IMR-90 (cell line): ENCODE data around the gene XRN1. TPM values are rescaled to one million over a fixed set of nuclear protein-coding genes. Genes with fewer than 3 reads are reported as not detected.

Source experiments
- ATAC-seq: fragments of 200-7000 bp; cut with Tn5 transposase; 2 replicates; pipeline ENCODE4 v1.9.1; 2020; ENCODE audit warnings: low read depth, mild to moderate bottlenecking, moderate library complexity
- BruUV-seq: library from RNA; stranded (reverse); fragments of 400-500 nt; replicated peaks from 2 replicates; lab custom pipeline; 2021; lab: Mats Ljungman, UMichigan
- CTCF ChIA-PET: fragments of 300-600 bp; formaldehyde crosslinking; extraction: SDS; loops from one replicate; lab custom pipeline; 2021; ENCODE audit warnings: antibody characterized with exemption; lab: Yijun Ruan, JAX
- POLR2A ChIA-PET: fragments of 300-600 bp; sonication (Branson Sonifier 250); formaldehyde crosslinking; loops from one replicate; lab custom pipeline; 2022; ENCODE audit warnings: antibody characterized with exemption; ENCODE audit not compliant: unreplicated experiment; lab: Charles Lee
- DNase-seq: peaks from one replicate; pipeline ENCODE4 v3.0.0; 2013
- H2AFZ ChIP-seq: replicated peaks from 2 replicates; pipeline ENCODE3; 2013; ENCODE audit warnings: low read length, mild to moderate bottlenecking; ENCODE audit not compliant: poor library complexity
- H2AK5ac ChIP-seq: 2 replicates; pipeline ENCODE4 v1.6.1; 2013; ENCODE audit warnings: low read depth, low read length, inconsistent platforms
- H2AK9ac ChIP-seq: replicated peaks from 2 replicates; pipeline ENCODE3; 2013; ENCODE audit warnings: mild to moderate bottlenecking, low read depth, low read length, moderate library complexity; ENCODE audit not compliant: poor library complexity
- H2BK120ac ChIP-seq: 2 replicates; pipeline ENCODE4 v1.6.1; 2013; ENCODE audit warnings: low read depth, low read length, inconsistent platforms
- H2BK15ac ChIP-seq: 3 replicates; pipeline ENCODE4 v1.6.1; 2013; ENCODE audit warnings: low read depth, low read length, inconsistent platforms
- H2BK20ac ChIP-seq: 2 replicates; pipeline ENCODE4 v1.6.1; 2013; ENCODE audit warnings: low read depth, mild to moderate bottlenecking, inconsistent platforms, low read length, moderate library complexity
- H2BK5ac ChIP-seq: 2 replicates; pipeline ENCODE4 v1.6.1; 2013; ENCODE audit warnings: mild to moderate bottlenecking, low read depth, low read length, inconsistent platforms; ENCODE audit not compliant: poor library complexity, severe bottlenecking
- H3K14ac ChIP-seq: replicated peaks from 2 replicates; pipeline ENCODE4 v1.6.1; 2013; ENCODE audit warnings: low read depth, low read length, inconsistent platforms
- H3K18ac ChIP-seq: 2 replicates; pipeline ENCODE4 v1.6.1; 2013; ENCODE audit warnings: low read depth, low read length, control low read depth
- H3K23ac ChIP-seq: 2 replicates; pipeline ENCODE4 v1.6.1; 2013; ENCODE audit warnings: low read depth, low read length, inconsistent platforms
- H3K27ac ChIP-seq: 2 replicates; pipeline ENCODE4 v1.5.1; 2013; ENCODE audit warnings: mild to moderate bottlenecking, control low read depth, low read length; ENCODE audit not compliant: insufficient read depth
- H3K27me3 ChIP-seq: 2 replicates; pipeline ENCODE4 v1.6.1; 2013; ENCODE audit warnings: low read length; ENCODE audit not compliant: control insufficient read depth, insufficient read depth
- H3K36me3 ChIP-seq: 2 replicates; pipeline ENCODE4 v1.6.1; 2013; ENCODE audit warnings: low read length, mixed read lengths; ENCODE audit not compliant: control insufficient read depth, insufficient read depth
- H3K4ac ChIP-seq: 2 replicates; pipeline ENCODE4 v1.6.1; 2013; ENCODE audit warnings: low read depth, low read length, inconsistent platforms
- H3K4me1 ChIP-seq: 2 replicates; pipeline ENCODE4 v1.6.1; 2013; ENCODE audit warnings: low read length, mixed read lengths; ENCODE audit not compliant: control insufficient read depth, insufficient read depth
- H3K4me2 ChIP-seq: 2 replicates; pipeline ENCODE4 v1.6.1; 2013; ENCODE audit warnings: low read depth, mild to moderate bottlenecking, control low read depth, low read length, moderate library complexity
- H3K4me3 ChIP-seq: 2 replicates; pipeline ENCODE4 v1.5.1; 2013; ENCODE audit warnings: low read depth, mild to moderate bottlenecking, control low read depth, low read length, moderate library complexity; ENCODE audit not compliant: insufficient read depth
- H3K56ac ChIP-seq: 2 replicates; pipeline ENCODE4 v1.6.1; 2013; ENCODE audit warnings: low read length, inconsistent platforms; ENCODE audit not compliant: insufficient read depth; ENCODE audit errors: extremely low read depth
- H3K79me1 ChIP-seq, 2 experiments: 2 replicates each; pipeline ENCODE4 v1.6.1; 2013; ENCODE audit warnings: low read length in 2 of 2, inconsistent platforms in 1 of 2, low read depth in 1 of 2
- H3K9ac ChIP-seq: 2 replicates; pipeline ENCODE4 v1.6.1; 2013; ENCODE audit warnings: low read depth, low read length, control low read depth
- H3K9me1 ChIP-seq: 2 replicates; pipeline ENCODE4 v1.6.1; 2013; ENCODE audit warnings: low read length, inconsistent platforms; ENCODE audit not compliant: insufficient read depth
- H3K9me3 ChIP-seq: 2 replicates; pipeline ENCODE4 v1.6.1; 2013; ENCODE audit warnings: low read length; ENCODE audit not compliant: control insufficient read depth, insufficient read depth
- H4K20me1 ChIP-seq: 2 replicates; pipeline ENCODE4 v1.6.1; 2013; ENCODE audit warnings: low read length, inconsistent platforms; ENCODE audit not compliant: insufficient read depth
- H4K5ac ChIP-seq: 2 replicates; pipeline ENCODE4 v1.6.1; 2013; ENCODE audit warnings: mild to moderate bottlenecking, low read depth, low read length, control low read depth
- H4K8ac ChIP-seq, 2 experiments: 2 replicates each; pipeline ENCODE4 v1.6.1; 2013; ENCODE audit warnings: low read depth in 2 of 2, low read length in 2 of 2, control low read depth in 1 of 2, inconsistent platforms in 1 of 2
- H4K91ac ChIP-seq: 2 replicates; pipeline ENCODE4 v1.6.1; 2013; ENCODE audit warnings: low read depth, low read length, inconsistent platforms; ENCODE audit not compliant: insufficient read depth
- MAZ ChIP-seq: IDR thresholded peaks from 2 replicates; pipeline ENCODE4 v1.6.1; 2012; ENCODE audit warnings: low read depth, mild to moderate bottlenecking, low read length, improper control_type of control experiment, moderate library complexity, borderline replicate concordance
- WGBS, 2 experiments: methylation state at CpG; one replicate each; pipeline versions ENCODE4 v1.1.5 to v1.1.7; 2013; ENCODE audit warnings: missing lambda C conversion rate in 2 of 2; ENCODE audit not compliant: insufficient read length in 1 of 2; ENCODE audit errors: extremely low coverage in 2 of 2; 5-methylcytosine and 5-hydroxymethylcytosine counted together
- dilution Hi-C: fragments of 300-500 bp; cut with HindIII; formaldehyde crosslinking; loops from one replicate; pipeline ENCODE4 v1.14.3; 2018; ENCODE audit warnings: low sequenced_read_pairs; ENCODE audit not compliant: unreplicated experiment
- in situ Hi-C: fragments of 300-500 bp; cut with MboI; formaldehyde crosslinking; loops from 3 replicates; pipeline ENCODE4 v1.14.3; 2019; ENCODE audit warnings: low sequenced_read_pairs, inconsistent platforms, mixed read lengths
- intact Hi-C: fragments of 100-400 bp; cut with micrococcal nuclease; formaldehyde crosslinking; loops from 2 replicates; pipeline ENCODE4 v1.10.0; 2022
- polyA plus RNA-seq, 3 experiments: library from polyadenylated mRNA; depleted of rRNA; stranded (reverse); fragments of >200 nt; gene quantifications; 2 replicates each; pipeline ENCODE4 v1.2.3, GENCODE V29; 2012; ENCODE audit warnings: low replicate concordance in 1 of 3
- total RNA-seq: library from RNA; depleted of rRNA; stranded (reverse); fragments of >200 nt; gene quantifications from 2 replicates; pipeline ENCODE4 v1.2.3, GENCODE V29; 2012

XRN1 gene
- total and polyA plus RNA-seq, 2 of the 4 experiments (the other 2 are of a cell fraction), result 6.0 to 21.5 TPM

- in situ Hi-C loops (no loop called here), intact Hi-C loops (no loop called here), dilution Hi-C loops (no loop called here)
- H2BK5ac ChIP-seq, result no peak overlapping the region
- H3K23ac ChIP-seq, result no peak overlapping the region
- peaks cover 0 to 3% of the 10 kb centered on the region in 2 experiments; a peak in 1 of 4 replicates for H3K79me1 ChIP-seq
- TF ChIP-seq MAZ, result no peak
- H3K14ac ChIP-seq, result no peak overlapping the region
- H4K5ac ChIP-seq, result no peak overlapping the region
- no peaks in the 10 kb centered on the region for H3K4me1 ChIP-seq
- DNase-seq, result no peak
- H3K9me1 ChIP-seq, result no peaks in the 10 kb centered on the region
- H3K36me3 ChIP-seq, result peaks cover 9% of the 10 kb centered on the region
- H2AFZ ChIP-seq, result no peak overlapping the region
- BruUV-seq, result no TSS peak
- no peak overlapping the region for H3K4me2 ChIP-seq
- no peak overlapping the region for H3K56ac ChIP-seq
- H3K18ac ChIP-seq, result no peak overlapping the region
- ATAC-seq, result no peak
- H2AK9ac ChIP-seq, result no peak overlapping the region
- H3K4ac ChIP-seq, result no peak overlapping the region
- H4K20me1 ChIP-seq, result no peaks in the 10 kb centered on the region
- H4K91ac ChIP-seq, result no peak overlapping the region
- no peak overlapping the region for H3K27ac ChIP-seq
- H3K27me3 ChIP-seq, result no peaks in the 10 kb centered on the region
- no peak overlapping the region for H2BK20ac ChIP-seq
- ChIA-PET POLR2A (no interaction called here), CTCF (no interaction called here)
- no peak overlapping the region for H4K8ac ChIP-seq
- H3K4me3 ChIP-seq, result no peak overlapping the region
- 100% methylated on average over 1 of the region's 1 CpG; no CpG with 5 or more reads in 1 of the 2 experiments for WGBS, 2 experiments
- no peak overlapping the region for H2AK5ac ChIP-seq
- no peak overlapping the region for H3K9ac ChIP-seq
- no peaks in the 10 kb centered on the region for H3K9me3 ChIP-seq
- no peak overlapping the region for H2BK120ac ChIP-seq
- no peak overlapping the region for H2BK15ac ChIP-seq
These were observed 23.1 kb downstream of the XRN1 start for GRCh38 chr3:142424754-142425153.
